Activated B cell treated with CpG ODN at 0.5 μM for 24 hours (primary cell): Measurements from ENCODE around the gene C3orf52. TPM values are rescaled to one million over a fixed set of nuclear protein-coding genes. Genes with fewer than 3 reads are reported as not detected.

Experiments used
- ATAC-seq: fragments of 200-7000 bp; cut with Tn5 transposase; one replicate; pipeline ENCODE4 v1.10.0; 2021; ENCODE audit warnings: low read depth, mild to moderate bottlenecking, moderate library complexity
- CTCF ChIA-PET: fragments of 350-600 bp; sonication (Branson Sonifier 250); formaldehyde crosslinking; loops from one replicate; lab custom pipeline; 2021; ENCODE audit warnings: antibody characterized with exemption; lab: Charles Lee
- POLR2A ChIA-PET: fragments of 350-600 bp; sonication (Branson Sonifier 250); formaldehyde crosslinking; loops from one replicate; lab custom pipeline; 2021; ENCODE audit warnings: antibody characterized with exemption; lab: Charles Lee
- DNase-seq: peaks from one replicate; pipeline ENCODE4 v3.0.0; 2022
- H3K27ac Mint-ChIP-seq: one replicate; pipeline ENCODE4 v1.8.0; 2020; ENCODE audit warnings: mixed read lengths
- H3K27me3 Mint-ChIP-seq: one replicate; pipeline ENCODE4 v1.8.0; 2021; ENCODE audit warnings: mixed read lengths
- H3K36me3 Mint-ChIP-seq: one replicate; pipeline ENCODE4 v1.8.0; 2021; ENCODE audit warnings: low read depth, mixed read lengths
- H3K4me1 Mint-ChIP-seq: one replicate; pipeline ENCODE4 v1.8.0; 2021; ENCODE audit warnings: mixed read lengths
- H3K4me3 Mint-ChIP-seq: one replicate; pipeline ENCODE4 v1.8.0; 2020; ENCODE audit warnings: mild to moderate bottlenecking, mixed read lengths
- H3K9me3 Mint-ChIP-seq: one replicate; pipeline ENCODE4 v1.8.0; 2020; ENCODE audit warnings: mixed read lengths
- intact Hi-C: fragments of 100-400 bp; cut with micrococcal nuclease; formaldehyde crosslinking; loops from one replicate; pipeline ENCODE4 v1.15.1; 2024
- total RNA-seq: library from RNA; stranded (reverse); gene quantifications from 2 replicates; pipeline ENCODE4 v1.2.3, GENCODE V29; 2022
- TF ChIP-seq, protein P1 (sequence below): fragments of 200-600 bp; IDR thresholded peaks from one replicate; pipeline ENCODE4 v1.8.0; 2022; ENCODE audit warnings: antibody characterized with exemption, mild to moderate bottlenecking

C3orf52 gene
- total RNA-seq, 1 donor from 2014 or later = 1.4 TPM

GRCh38 chr3:112117415-112117814 is 31.2 kb downstream of the C3orf52 start:
- peaks cover 99% of the 10 kb centered on the region for H3K4me1 Mint-ChIP-seq
- peak overlapping the region; percentile 15 for H3K4me3 Mint-ChIP-seq
- H3K9me3 Mint-ChIP-seq = no peaks in the 10 kb centered on the region
- TF ChIP-seq, protein P1, sequence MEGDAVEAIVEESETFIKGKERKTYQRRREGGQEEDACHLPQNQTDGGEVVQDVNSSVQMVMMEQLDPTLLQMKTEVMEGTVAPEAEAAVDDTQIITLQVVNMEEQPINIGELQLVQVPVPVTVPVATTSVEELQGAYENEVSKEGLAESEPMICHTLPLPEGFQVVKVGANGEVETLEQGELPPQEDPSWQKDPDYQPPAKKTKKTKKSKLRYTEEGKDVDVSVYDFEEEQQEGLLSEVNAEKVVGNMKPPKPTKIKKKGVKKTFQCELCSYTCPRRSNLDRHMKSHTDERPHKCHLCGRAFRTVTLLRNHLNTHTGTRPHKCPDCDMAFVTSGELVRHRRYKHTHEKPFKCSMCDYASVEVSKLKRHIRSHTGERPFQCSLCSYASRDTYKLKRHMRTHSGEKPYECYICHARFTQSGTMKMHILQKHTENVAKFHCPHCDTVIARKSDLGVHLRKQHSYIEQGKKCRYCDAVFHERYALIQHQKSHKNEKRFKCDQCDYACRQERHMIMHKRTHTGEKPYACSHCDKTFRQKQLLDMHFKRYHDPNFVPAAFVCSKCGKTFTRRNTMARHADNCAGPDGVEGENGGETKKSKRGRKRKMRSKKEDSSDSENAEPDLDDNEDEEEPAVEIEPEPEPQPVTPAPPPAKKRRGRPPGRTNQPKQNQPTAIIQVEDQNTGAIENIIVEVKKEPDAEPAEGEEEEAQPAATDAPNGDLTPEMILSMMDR = no peak
- no peaks in the 10 kb centered on the region for H3K36me3 Mint-ChIP-seq
- H3K27me3 Mint-ChIP-seq = no peaks in the 10 kb centered on the region
- ATAC-seq = no peak
- intact Hi-C loops = loop anchor here (10.0 kb wide), 1 partner anchor 877 kb away; the partner anchor contains the start of gene GTPBP8
- ChIA-PET CTCF (interaction anchor here (0.9 to 1.3 kb wide), 3 partner anchors 14 to 19 kb away, joined by 3 read pairs; partner anchors contain the start of gene GCSAM), POLR2A (interaction anchor here (0.7 to 3.5 kb wide), 6 partner anchors 11 to 381 kb away, joined by 4 to 27 read pairs (median 10); partner anchors contain the start of genes BTLA and GCSAM)
- peak overlapping the region; percentile 87 for H3K27ac Mint-ChIP-seq
- no peak for DNase-seq

GRCh38 chr3:112117841-112118571 is 31.8 kb downstream of the C3orf52 start:
- ATAC-seq (peak; percentile 64), DNase-seq (no peak)
- Mint-ChIP-seq H3K9me3 (no peaks in the 10 kb centered on the region), H3K36me3 (peaks cover 5% of the 10 kb centered on the region), H3K27me3 (no peaks in the 10 kb centered on the region), H3K27ac (peak overlapping the region; percentile 87), H3K4me1 (peaks cover 99% of the 10 kb centered on the region), H3K4me3 (peak overlapping the region; percentile 15)
- CTCF ChIA-PET = interaction anchor here (0.9 to 1.0 kb wide), 2 partner anchors 13 to 15 kb away, joined by 3 read pairs; partner anchors contain the start of gene GCSAM
- POLR2A ChIA-PET = interaction anchor here (1.4 to 3.5 kb wide), 5 partner anchors 11 to 381 kb away, joined by 4 to 27 read pairs (median 13); partner anchors contain the start of genes BTLA and GCSAM
- TF ChIP-seq, protein P1 = no peak
- intact Hi-C loops = loop anchor here (10.0 kb wide), 1 partner anchor 877 kb away; the partner anchor contains the start of gene GTPBP8

GRCh38 chr3:112119962-112120836 is 34.0 kb downstream of the C3orf52 start:
- Mint-ChIP-seq H3K9me3 (no peaks in the 10 kb centered on the region), H3K27ac (peak overlapping the region; percentile 87), H3K4me3 (peak overlapping the region; percentile 42), H3K36me3 (peaks cover 21% of the 10 kb centered on the region), H3K27me3 (no peaks in the 10 kb centered on the region), H3K4me1 (peaks cover 95% of the 10 kb centered on the region)
- intact Hi-C loops = loop anchor here (1.0 to 10.0 kb wide), 2 partner anchors 9 to 875 kb away; partner anchors contain the start of gene GTPBP8
- ChIA-PET CTCF (interaction anchor here (0.8 to 1.3 kb wide), 2 partner anchors 13 to 18 kb away, joined by 3 read pairs; partner anchors contain the start of gene GCSAM), POLR2A (interaction anchor here (1.0 to 1.6 kb wide), 3 partner anchors 11 to 219 kb away, joined by 3 to 5 read pairs (median 4); partner anchors contain the start of gene GCSAM)
- DNase-seq (no peak), ATAC-seq (peak; percentile 31)
- TF ChIP-seq, protein P1 = no peak

GRCh38 chr3:112121577-112122547 is 35.7 kb downstream of the C3orf52 start:
- H3K4me1 Mint-ChIP-seq = peaks cover 95% of the 10 kb centered on the region
- H3K36me3 Mint-ChIP-seq = peaks cover 37% of the 10 kb centered on the region
- no peaks in the 10 kb centered on the region for H3K27me3 Mint-ChIP-seq
- TF ChIP-seq, protein P1 = no peak
- POLR2A ChIA-PET = interaction anchor here (1.1 kb wide), 1 partner anchor 15 kb away, joined by 3 read pairs; no protein-coding TSS in a partner anchor
- no peak for ATAC-seq
- H3K4me3 Mint-ChIP-seq = no peak overlapping the region
- peak overlapping the region; percentile 56 for H3K27ac Mint-ChIP-seq
- intact Hi-C loops = no loop called here
- no peak for DNase-seq
- no peaks in the 10 kb centered on the region for H3K9me3 Mint-ChIP-seq
- CTCF ChIA-PET = interaction anchor here (1.3 to 1.4 kb wide), 2 partner anchors 10 to 16 kb away, joined by 3 to 8 read pairs; no protein-coding TSS in a partner anchor
